ENCODE data around the gene PRR30. TPM values are rescaled to one million over a fixed set of nuclear protein-coding genes. Genes with fewer than 3 reads are reported as not detected.

The PRR30 gene
- total RNA-seq, 4 donors from 2014 or later, result not detected

DNA sequence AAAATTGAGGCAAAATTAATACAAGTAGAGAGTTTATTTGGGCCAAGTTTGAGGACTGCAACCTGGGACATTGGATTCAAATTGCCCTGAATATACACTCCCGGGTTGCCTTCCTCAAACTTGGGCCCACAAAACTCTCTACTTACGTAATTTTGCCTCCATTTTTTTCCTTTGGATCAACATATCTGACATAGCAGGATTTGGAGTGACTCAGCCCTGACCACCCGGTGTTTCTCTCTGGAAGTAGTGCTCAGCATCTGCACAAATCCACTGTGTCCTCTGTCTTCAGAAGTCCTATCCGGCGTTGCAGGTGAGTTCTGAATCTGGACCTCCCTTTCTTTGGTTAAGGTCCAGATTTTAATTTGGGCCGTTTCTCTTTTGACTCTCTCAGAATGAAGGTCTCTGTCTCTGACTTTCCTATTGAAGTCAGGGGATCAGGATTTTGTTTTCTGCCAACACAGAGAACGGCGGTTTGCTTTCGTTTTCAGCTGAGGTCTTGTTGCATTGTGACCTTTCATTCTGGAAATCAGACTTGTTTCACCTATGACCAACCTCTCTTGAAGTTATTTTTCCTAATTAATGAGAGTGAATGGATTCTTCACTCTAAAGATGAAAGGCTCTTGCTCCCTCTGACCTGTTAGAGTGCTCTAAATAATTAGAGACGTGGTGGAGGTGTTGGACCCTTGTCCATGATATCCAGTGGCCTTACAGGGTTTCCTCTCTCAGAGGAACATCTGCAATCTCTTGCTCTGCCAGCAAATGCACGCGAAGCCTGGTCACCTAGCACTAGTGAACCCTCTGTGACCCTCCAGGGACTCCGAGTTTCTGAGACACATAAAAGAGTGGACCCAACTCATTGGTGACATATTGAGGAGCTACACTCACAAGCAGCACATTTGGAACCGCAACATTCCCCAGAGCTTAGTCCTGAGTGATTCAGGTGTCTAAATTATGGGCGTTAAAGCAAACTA, 23.2 kb upstream of the PRR30 start:
- Histone ChIP-seq H3K4me3 (no peak overlapping the region), H3K27ac (no peak overlapping the region), H3K4me1 (no peaks in the 10 kb centered on the region), H3K36me3 (no peaks in the 10 kb centered on the region), H3K9me3 (no peaks in the 10 kb centered on the region), H3K27me3 (peaks cover 29% of the 10 kb centered on the region)
- no peak for ATAC-seq
- TF ChIP-seq EP300 (IDR thresholded peaks at IDR 0.05), result no peak
- no peak for TF ChIP-seq POLR2A (IDR thresholded peaks at IDR 0.05)
- TF ChIP-seq, protein P1, sequence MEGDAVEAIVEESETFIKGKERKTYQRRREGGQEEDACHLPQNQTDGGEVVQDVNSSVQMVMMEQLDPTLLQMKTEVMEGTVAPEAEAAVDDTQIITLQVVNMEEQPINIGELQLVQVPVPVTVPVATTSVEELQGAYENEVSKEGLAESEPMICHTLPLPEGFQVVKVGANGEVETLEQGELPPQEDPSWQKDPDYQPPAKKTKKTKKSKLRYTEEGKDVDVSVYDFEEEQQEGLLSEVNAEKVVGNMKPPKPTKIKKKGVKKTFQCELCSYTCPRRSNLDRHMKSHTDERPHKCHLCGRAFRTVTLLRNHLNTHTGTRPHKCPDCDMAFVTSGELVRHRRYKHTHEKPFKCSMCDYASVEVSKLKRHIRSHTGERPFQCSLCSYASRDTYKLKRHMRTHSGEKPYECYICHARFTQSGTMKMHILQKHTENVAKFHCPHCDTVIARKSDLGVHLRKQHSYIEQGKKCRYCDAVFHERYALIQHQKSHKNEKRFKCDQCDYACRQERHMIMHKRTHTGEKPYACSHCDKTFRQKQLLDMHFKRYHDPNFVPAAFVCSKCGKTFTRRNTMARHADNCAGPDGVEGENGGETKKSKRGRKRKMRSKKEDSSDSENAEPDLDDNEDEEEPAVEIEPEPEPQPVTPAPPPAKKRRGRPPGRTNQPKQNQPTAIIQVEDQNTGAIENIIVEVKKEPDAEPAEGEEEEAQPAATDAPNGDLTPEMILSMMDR (IDR thresholded peaks at IDR 0.05), result no peak
- no peak for TF ChIP-seq POLR2AphosphoS5 (IDR thresholded peaks at IDR 0.05)
- WGBS, 2 donors (ENCODE audit: low coverage in 1 of 2), result 73 to 83% methylated on average over 6 to 15 of the region's 15 CpGs

DNA sequence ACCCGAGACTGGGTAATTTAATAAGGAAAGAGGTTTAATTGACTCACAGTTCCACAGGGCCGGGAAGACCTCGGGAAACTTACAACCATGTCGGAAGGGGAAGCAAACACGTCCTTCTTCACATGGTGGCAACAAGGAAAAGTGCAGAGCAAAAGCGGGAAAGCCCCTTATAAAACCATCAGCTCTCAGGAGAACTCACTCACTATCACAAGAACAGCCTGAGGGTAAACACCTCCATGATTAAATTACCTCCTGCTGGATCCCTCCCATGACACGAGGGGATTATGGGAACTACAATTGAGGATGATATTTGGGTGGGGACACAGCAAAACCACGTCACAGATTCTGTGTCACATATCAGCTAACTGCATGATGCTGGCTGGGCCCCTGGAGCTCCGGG, 21.0 kb upstream of the PRR30 start:
- ATAC-seq, result no peak
- TF ChIP-seq EP300 (IDR thresholded peaks at IDR 0.05), result no peak
- no peak for TF ChIP-seq POLR2AphosphoS5 (IDR thresholded peaks at IDR 0.05)
- TF ChIP-seq, protein P1 (IDR thresholded peaks at IDR 0.05), result no peak
- no peak for TF ChIP-seq POLR2A (IDR thresholded peaks at IDR 0.05)
- peaks cover 27% of the 10 kb centered on the region for H3K27me3 ChIP-seq
- H3K36me3 ChIP-seq, result no peaks in the 10 kb centered on the region
- H3K4me3 ChIP-seq, result no peak overlapping the region
- no peak overlapping the region for H3K27ac ChIP-seq
- H3K4me1 ChIP-seq, result no peaks in the 10 kb centered on the region
- no peaks in the 10 kb centered on the region for H3K9me3 ChIP-seq
- 88 to 100% methylated on average over 1 to 9 of the region's 9 CpGs for WGBS, 2 donors (ENCODE audit: low coverage in 1 of 2)

DNA sequence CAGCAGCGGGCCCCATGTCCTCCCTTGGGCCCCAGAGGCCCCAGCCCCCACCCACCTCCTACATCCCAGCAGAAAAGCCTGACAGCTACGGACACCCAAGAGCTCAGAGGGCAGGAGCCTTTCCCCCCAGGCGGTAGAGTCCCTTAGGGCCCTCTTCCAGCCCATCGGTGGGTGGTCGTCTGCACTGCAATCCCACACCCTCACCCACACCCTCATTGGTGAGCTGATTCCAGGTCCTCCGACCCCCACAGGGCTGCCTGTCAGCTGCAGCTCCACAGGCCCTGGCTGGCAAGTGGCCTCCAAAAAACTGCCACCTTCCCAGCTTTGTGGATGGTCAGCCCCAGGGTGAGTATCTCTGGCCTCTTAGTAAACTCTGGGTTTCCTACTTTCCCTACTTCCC, 20.1 kb upstream of the PRR30 start:
- TF ChIP-seq EP300 (IDR thresholded peaks at IDR 0.05) (no peak), POLR2A (IDR thresholded peaks at IDR 0.05) (no peak), POLR2AphosphoS5 (IDR thresholded peaks at IDR 0.05) (no peak)
- TF ChIP-seq, protein P1 (IDR thresholded peaks at IDR 0.05), result no peak
- no peak for ATAC-seq
- no peaks in the 10 kb centered on the region for H3K9me3 ChIP-seq
- H3K4me3 ChIP-seq, result no peak overlapping the region
- H3K27me3 ChIP-seq, result peaks cover 27% of the 10 kb centered on the region
- WGBS, 2 donors (ENCODE audit: low coverage in 1 of 2), result 66% methylated on average over 2 of the region's 6 CpGs; no CpG with 5 or more reads in 1 of the 2 donors
- H3K4me1 ChIP-seq, result no peaks in the 10 kb centered on the region
- no peak overlapping the region for H3K27ac ChIP-seq
- no peaks in the 10 kb centered on the region for H3K36me3 ChIP-seq

DNA sequence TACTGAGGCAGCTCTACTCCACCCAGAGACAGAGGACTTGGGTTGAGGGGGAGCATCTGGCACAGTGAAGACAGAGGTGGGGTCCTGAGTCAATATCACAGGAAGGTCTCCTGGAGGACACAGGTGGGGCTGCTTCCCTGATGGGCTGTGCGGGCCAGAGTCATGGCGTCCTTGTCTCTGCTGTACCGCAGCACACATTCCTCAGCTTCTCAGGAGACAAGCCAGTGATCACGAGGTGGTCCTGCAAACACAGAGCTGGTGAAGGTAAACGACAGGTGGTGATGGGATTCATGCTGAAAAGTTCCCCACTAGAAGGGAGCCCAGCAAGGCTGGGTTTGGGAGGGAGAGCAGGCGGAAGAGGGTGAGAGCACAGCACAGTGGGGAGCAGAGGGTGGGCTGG, 19.3 kb upstream of the PRR30 start:
- ATAC-seq, result no peak
- TF ChIP-seq EP300 (IDR thresholded peaks at IDR 0.05) (no peak), POLR2A (IDR thresholded peaks at IDR 0.05) (no peak), POLR2AphosphoS5 (IDR thresholded peaks at IDR 0.05) (no peak)
- TF ChIP-seq, protein P1 (IDR thresholded peaks at IDR 0.05), result no peak
- 20 to 71% methylated on average over 1 to 2 of the region's 6 CpGs for WGBS, 2 donors (ENCODE audit: low coverage in 1 of 2)

More for the DNA sequence above, 19.3 kb upstream of the PRR30 start:
- Histone ChIP-seq H3K4me3 (no peak overlapping the region), H3K4me1 (no peaks in the 10 kb centered on the region), H3K27ac (no peak overlapping the region), H3K27me3 (peaks cover 21% of the 10 kb centered on the region), H3K36me3 (no peaks in the 10 kb centered on the region), H3K9me3 (no peaks in the 10 kb centered on the region)

Measured in gastroesophageal sphincter (tissue), 4 donors.